Measurements from ENCODE around the gene C16orf74.

Gene C16orf74

GRCh38 chr16:85668676-85669424, 82.0 kb downstream of the C16orf74 start:
- DNase-seq, result no peak

GRCh38 chr16:85667841-85668413, 83.0 kb downstream of the C16orf74 start:
- DNase-seq, result no peak

GRCh38 chr16:85667261-85667660, 83.6 kb downstream of the C16orf74 start:
- no peak for DNase-seq

- no peak for DNase-seq
Measured at GRCh38 chr16:85665929-85666328, 85.0 kb downstream of the C16orf74 start.

- DNase-seq, result no peak
Measured at GRCh38 chr16:85665373-85665740, 85.5 kb downstream of the C16orf74 start.

- DNase-seq, result no peak
Measured at GRCh38 chr16:85664580-85665372, 86.1 kb downstream of the C16orf74 start.

GRCh38 chr16:85663891-85664321, 87.0 kb downstream of the C16orf74 start:
- DNase-seq, result no peak

GRCh38 chr16:85662976-85663830, 87.7 kb downstream of the C16orf74 start:
- DNase-seq, result no peak

- no peak for DNase-seq
Measured at GRCh38 chr16:85662482-85662812, 88.4 kb downstream of the C16orf74 start.

GRCh38 chr16:85661740-85662481, 89.0 kb downstream of the C16orf74 start:
- no peak for DNase-seq

- DNase-seq, result no peak
Measured at GRCh38 chr16:85660843-85661739, 89.8 kb downstream of the C16orf74 start.

GRCh38 chr16:85659805-85660511, 90.9 kb downstream of the C16orf74 start:
- peak; percentile 78 for DNase-seq

- no peak for DNase-seq
Measured at GRCh38 chr16:85659336-85659735, 91.6 kb downstream of the C16orf74 start.

- DNase-seq, result no peak
Measured at GRCh38 chr16:85658504-85659326, 92.2 kb downstream of the C16orf74 start.

GRCh38 chr16:85657996-85658395, 92.9 kb downstream of the C16orf74 start:
- DNase-seq, result no peak

Measured in stimulated activated CD4-positive, alpha-beta T cell treated with anti-CD3 and anti-CD28 coated beads, Interleukin-15, amount 100 ng/mL, for 24 hours (primary cell).